ENCODE results near the gene CMSS1. TPM values are rescaled to one million over a fixed set of nuclear protein-coding genes. Genes with fewer than 3 reads are reported as not detected.
A peak's percentile ranks its signal among the peaks of the same experiment; 100 is the strongest.

Gene CMSS1
- total RNA-seq, 5 donors from 2014 or later (not counting 1 experiment from before 2014, with no cell fraction given) = 16.2 to 22.0 (median 18.3) TPM

DNA sequence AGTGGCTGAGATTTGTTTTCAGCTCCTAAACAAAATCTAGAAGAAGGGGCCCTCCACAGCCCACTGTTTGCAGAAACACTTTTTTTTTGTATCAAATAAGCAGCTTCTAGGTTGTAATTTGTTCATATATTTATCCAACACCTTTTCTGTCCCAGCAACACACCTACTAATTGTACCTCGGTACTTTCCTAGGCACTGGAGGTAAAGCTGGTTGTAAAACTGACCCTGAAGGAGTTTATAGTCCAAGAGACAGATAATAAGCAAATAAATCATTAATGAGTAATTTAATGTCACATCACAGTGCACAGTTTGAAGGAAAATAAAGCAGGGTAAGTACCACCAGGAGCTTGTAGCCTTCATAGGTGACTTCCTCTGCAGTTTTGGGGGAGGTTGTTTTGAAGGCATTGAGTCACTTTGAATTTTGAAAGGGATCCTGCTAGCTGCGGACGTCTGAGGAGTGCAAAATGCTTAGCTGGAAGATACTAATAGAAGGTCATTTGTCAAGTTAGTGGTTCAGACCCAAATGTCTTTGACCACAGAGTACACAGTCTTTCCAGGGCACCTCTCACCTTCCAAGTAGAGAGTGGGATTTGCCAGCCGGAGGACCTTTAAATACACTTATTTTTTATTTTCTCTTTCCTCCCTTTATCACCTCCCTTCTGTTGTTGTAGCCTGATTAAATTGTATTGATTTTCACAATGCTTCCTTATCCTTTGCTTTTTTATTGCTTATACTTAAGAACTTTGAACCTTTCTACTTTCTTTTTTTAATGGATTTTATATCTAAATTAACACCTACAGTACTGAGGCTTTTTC is 53.8 kb downstream of the CMSS1 start:
- no peaks in the 10 kb centered on the region for H3K36me3 ChIP-seq (ENCODE audit: control insufficient read depth in 2 of 2, extremely low read depth in 1 of 2, insufficient read depth in 1 of 2, low read length in 1 of 2)
- no peaks in the 10 kb centered on the region for H3K27me3 Mint-ChIP-seq
- DNase-seq (no peak), ATAC-seq (replicated peaks in 1 of 4) (no peak)
- no peaks in the 10 kb centered on the region for H3K9me3 Mint-ChIP-seq
- peaks cover 7 to 20% of the 10 kb centered on the region in 2 experiments for H3K4me1 ChIP-seq (ENCODE audit: control insufficient read depth in 1 of 2, extremely low read depth in 1 of 2, insufficient read depth in 2 of 2, low read length in 2 of 2)
- H3K36me3 Mint-ChIP-seq = peaks cover 4% of the 10 kb centered on the region
- peaks cover 0 to 2% of the 10 kb centered on the region in 2 experiments for H3K27me3 ChIP-seq (replicated peaks in 1 of 2; ENCODE audit: control insufficient read depth in 2 of 2, extremely low read depth in 1 of 2, insufficient read depth in 2 of 2, low read length in 1 of 2)
- H3K4me1 Mint-ChIP-seq = peaks cover 26 to 37% (median 30%) of the 10 kb centered on the region in 3 donors
- no peak overlapping the region for H3K4me3 Mint-ChIP-seq
- H3K27ac Mint-ChIP-seq = no peak overlapping the region
- no peak overlapping the region for H3K4me3 ChIP-seq (ENCODE audit: control insufficient read depth in 1 of 2, extremely low read depth in 1 of 2, low read length in 1 of 2)
- no CpG with 5 or more reads among the region's 4 CpGs for WGBS (ENCODE audit: insufficient coverage)
- CTCF ChIA-PET = interaction anchor here in 1 of 2 donors (0.6 to 1.1 kb wide), 2 partner anchors 28 to 43 kb away, joined by 4 read pairs; no protein-coding TSS in a partner anchor
- no peak overlapping the region for H3K27ac ChIP-seq (ENCODE audit: low read length)
- no peaks in the 10 kb centered on the region for H3K9me3 ChIP-seq
- POLR2A ChIA-PET = interaction anchor here in 1 of 2 donors (0.5 to 0.6 kb wide), 3 partner anchors 22 to 38 kb away, joined by 3 to 6 read pairs (median 4); no protein-coding TSS in a partner anchor

DNA sequence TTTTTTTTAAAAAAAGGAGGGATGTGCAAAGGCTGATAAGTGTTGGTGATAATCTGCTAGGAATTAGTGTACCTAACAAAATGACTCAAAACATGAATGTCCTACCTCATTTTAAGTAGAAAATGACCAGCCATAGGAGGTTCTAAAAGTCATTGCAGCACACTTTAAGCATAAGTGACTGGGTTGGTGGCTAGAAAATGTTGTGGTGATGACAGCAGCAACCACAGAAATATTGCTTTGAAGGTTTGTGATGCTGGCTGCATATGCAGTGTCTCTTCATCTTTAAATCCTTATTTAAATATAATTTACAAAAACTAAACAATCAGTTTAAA is 55.2 kb downstream of the CMSS1 start:
- H3K4me3 Mint-ChIP-seq = no peak overlapping the region

DNA sequence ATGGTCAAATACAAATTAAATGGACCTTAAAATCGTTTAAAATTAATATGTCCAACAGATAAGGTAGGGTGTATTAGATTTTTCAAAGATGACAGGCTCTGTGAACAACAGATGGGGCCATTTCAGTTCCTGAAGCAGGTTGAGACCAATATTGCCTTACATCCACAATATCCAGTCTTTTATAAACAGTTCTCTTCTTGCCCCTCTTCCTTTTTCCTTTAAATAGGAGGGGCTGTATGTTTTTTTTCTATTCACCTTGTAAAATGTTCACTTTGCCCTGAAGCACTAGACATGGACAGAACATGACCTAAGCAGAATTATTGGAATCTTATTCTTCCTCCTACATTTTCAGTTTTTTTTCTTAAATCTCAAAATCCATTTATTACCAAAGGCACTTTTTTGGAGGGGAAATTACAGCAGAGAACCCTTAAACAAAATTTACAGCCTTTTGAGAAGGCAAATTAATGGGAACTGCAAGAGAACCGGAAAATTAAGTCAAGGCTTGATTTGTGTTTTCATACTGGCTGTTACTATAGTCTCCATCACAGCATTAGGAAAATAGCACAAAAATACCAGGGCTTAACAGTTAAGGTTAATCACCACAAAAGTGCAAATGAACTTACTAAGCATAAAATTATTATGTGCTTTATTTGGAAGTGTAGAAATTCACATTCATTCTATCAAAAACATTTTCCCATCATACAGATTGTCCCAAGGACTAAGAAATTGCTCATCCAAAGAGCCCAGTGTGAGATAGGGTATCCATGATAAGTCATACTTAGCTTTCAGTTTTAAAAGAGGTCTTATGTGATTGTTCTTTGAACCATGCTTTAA is 55.8 kb downstream of the CMSS1 start:
- Mint-ChIP-seq H3K4me1 (peaks cover 11 to 23% (median 22%) of the 10 kb centered on the region in 3 donors), H3K27ac (no peak overlapping the region), H3K9me3 (no peaks in the 10 kb centered on the region), H3K36me3 (peaks cover 4% of the 10 kb centered on the region), H3K4me3 (no peak overlapping the region), H3K27me3 (no peaks in the 10 kb centered on the region)
- POLR2A ChIA-PET = no interaction called here
- H3K27me3 ChIP-seq (replicated peaks in 1 of 2; ENCODE audit: control insufficient read depth in 2 of 2, extremely low read depth in 1 of 2, insufficient read depth in 2 of 2, low read length in 1 of 2) = peaks cover 0 to 2% of the 10 kb centered on the region in 2 experiments
- DNase-seq = no peak
- no CpG with 5 or more reads among the region's 2 CpGs for WGBS (ENCODE audit: insufficient coverage)
- no peaks in the 10 kb centered on the region for H3K36me3 ChIP-seq (ENCODE audit: control insufficient read depth in 2 of 2, extremely low read depth in 1 of 2, insufficient read depth in 1 of 2, low read length in 1 of 2)
- CTCF ChIA-PET = no interaction called here
- peaks cover 7 to 12% of the 10 kb centered on the region in 2 experiments for H3K4me1 ChIP-seq (ENCODE audit: control insufficient read depth in 1 of 2, extremely low read depth in 1 of 2, insufficient read depth in 2 of 2, low read length in 2 of 2)
- no peak overlapping the region for H3K4me3 ChIP-seq (ENCODE audit: control insufficient read depth in 1 of 2, extremely low read depth in 1 of 2, low read length in 1 of 2)
- no peak overlapping the region for H3K27ac ChIP-seq (ENCODE audit: low read length)
- no peaks in the 10 kb centered on the region for H3K9me3 ChIP-seq
- no peak for ATAC-seq (replicated peaks in 1 of 4)

More for the DNA sequence above, 55.2 kb downstream of the CMSS1 start:
- no peak for ATAC-seq (replicated peaks in 1 of 4)
- Mint-ChIP-seq H3K36me3 (peaks cover 4% of the 10 kb centered on the region), H3K27me3 (no peaks in the 10 kb centered on the region), H3K9me3 (no peaks in the 10 kb centered on the region), H3K4me1 (peaks cover 15 to 27% (median 26%) of the 10 kb centered on the region in 3 donors), H3K27ac (no peak overlapping the region)
- ChIA-PET POLR2A (no interaction called here), CTCF (no interaction called here)
- Histone ChIP-seq H3K4me3 (ENCODE audit: control insufficient read depth in 1 of 2, extremely low read depth in 1 of 2, low read length in 1 of 2) (no peak overlapping the region), H3K9me3 (no peaks in the 10 kb centered on the region), H3K27ac (ENCODE audit: low read length) (no peak overlapping the region), H3K27me3 (replicated peaks in 1 of 2; ENCODE audit: control insufficient read depth in 2 of 2, extremely low read depth in 1 of 2, insufficient read depth in 2 of 2, low read length in 1 of 2) (peaks cover 0 to 2% of the 10 kb centered on the region in 2 experiments), H3K4me1 (ENCODE audit: control insufficient read depth in 1 of 2, extremely low read depth in 1 of 2, insufficient read depth in 2 of 2, low read length in 2 of 2) (peaks cover 7 to 12% of the 10 kb centered on the region in 2 experiments), H3K36me3 (ENCODE audit: control insufficient read depth in 2 of 2, extremely low read depth in 1 of 2, insufficient read depth in 1 of 2, low read length in 1 of 2) (no peaks in the 10 kb centered on the region)
- DNase-seq = no peak

DNA sequence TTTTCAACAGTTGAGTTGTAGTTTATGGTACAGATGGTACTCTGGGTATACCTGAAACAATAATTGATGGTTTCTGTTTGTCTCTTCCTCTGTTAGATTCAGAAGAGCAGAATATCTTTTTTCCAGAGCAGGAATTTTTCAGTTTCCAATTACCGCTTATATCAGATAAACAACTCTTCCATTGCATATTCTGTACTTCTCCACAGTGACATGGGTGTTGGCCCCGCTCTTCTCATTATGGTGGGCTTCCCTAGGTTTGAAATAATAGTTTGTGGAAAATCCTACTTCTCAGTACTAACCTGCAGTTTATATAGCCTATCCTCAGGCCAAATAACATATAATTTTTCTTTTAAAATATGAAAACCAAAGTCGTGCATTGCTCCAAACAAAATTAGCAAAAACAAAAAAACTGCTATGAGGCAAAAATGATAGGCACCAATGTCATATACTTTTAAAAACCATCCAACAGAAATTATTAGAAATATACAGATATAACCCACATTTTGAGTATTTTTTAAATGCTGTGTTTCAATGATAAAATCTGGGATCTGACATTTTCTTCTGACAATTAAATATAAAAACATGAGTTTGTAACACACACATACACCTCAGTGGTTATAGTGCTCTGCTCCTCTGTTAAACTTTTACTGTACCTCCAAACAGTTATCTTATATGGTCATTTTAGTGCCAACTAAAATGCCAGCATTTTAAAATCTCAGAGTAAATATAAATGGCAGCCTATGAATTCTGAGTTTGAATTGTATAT is 56.8 kb downstream of the CMSS1 start:
- ATAC-seq (replicated peaks in 1 of 4) = no peak
- Mint-ChIP-seq H3K9me3 (no peaks in the 10 kb centered on the region), H3K4me1 (peaks cover 11 to 23% (median 22%) of the 10 kb centered on the region in 3 donors), H3K27ac (no peak overlapping the region), H3K36me3 (peaks cover 4% of the 10 kb centered on the region), H3K4me3 (no peak overlapping the region), H3K27me3 (no peaks in the 10 kb centered on the region)
- H3K4me1 ChIP-seq (ENCODE audit: control insufficient read depth in 1 of 2, extremely low read depth in 1 of 2, insufficient read depth in 2 of 2, low read length in 2 of 2) = peaks cover 7 to 12% of the 10 kb centered on the region in 2 experiments
- no peaks in the 10 kb centered on the region for H3K36me3 ChIP-seq (ENCODE audit: control insufficient read depth in 2 of 2, extremely low read depth in 1 of 2, insufficient read depth in 1 of 2, low read length in 1 of 2)
- no peak for DNase-seq
- H3K4me3 ChIP-seq (ENCODE audit: control insufficient read depth in 1 of 2, extremely low read depth in 1 of 2, low read length in 1 of 2) = no peak overlapping the region
- no peaks in the 10 kb centered on the region for H3K9me3 ChIP-seq
- ChIA-PET CTCF (interaction anchor here in 1 of 2 donors (1.1 kb wide), 1 partner anchor 57 kb away, joined by 4 read pairs; the partner anchor contains the start of gene CMSS1), POLR2A (interaction anchor here (1.0 to 1.1 kb wide), 2 partner anchors 57 to 69 kb away, joined by 3 to 4 read pairs; partner anchors contain the start of gene CMSS1 (in 1 of the 2))
- H3K27me3 ChIP-seq (replicated peaks in 1 of 2; ENCODE audit: control insufficient read depth in 2 of 2, extremely low read depth in 1 of 2, insufficient read depth in 2 of 2, low read length in 1 of 2) = peaks cover 0 to 2% of the 10 kb centered on the region in 2 experiments
- H3K27ac ChIP-seq (ENCODE audit: low read length) = no peak overlapping the region
- WGBS (ENCODE audit: insufficient coverage) = no CpG with 5 or more reads among the region's 3 CpGs

DNA sequence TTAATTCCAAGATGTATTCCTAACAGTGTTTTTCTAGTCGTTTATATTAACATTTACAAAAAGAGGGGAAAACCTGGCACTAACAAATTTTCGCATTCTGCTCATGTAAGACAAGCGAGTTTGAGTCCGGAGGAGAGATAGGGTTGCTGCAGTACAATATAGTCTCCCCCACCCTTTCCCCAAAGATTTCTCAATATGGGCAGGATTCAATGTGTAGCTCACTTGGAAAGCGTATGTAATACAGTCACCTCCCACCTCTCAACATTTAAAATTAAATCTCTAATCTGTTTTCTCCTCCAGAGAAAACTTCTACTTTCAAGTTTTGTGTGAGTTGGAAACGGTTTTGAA is 57.9 kb downstream of the CMSS1 start:
- peak overlapping the region; percentile 74 to 79 (median 78) for H3K4me3 Mint-ChIP-seq

More for the DNA sequence above, 57.9 kb downstream of the CMSS1 start:
- H3K4me3 ChIP-seq (ENCODE audit: control insufficient read depth in 1 of 2, extremely low read depth in 1 of 2, low read length in 1 of 2) = peak overlapping the region; percentile 55 to 88
- ChIA-PET POLR2A (interaction anchor here (0.5 to 1.1 kb wide), 4 partner anchors 47 to 1879 kb away, joined by 3 to 4 read pairs (median 3); partner anchors contain the start of gene CMSS1 (in 1 of the 2)), CTCF (interaction anchor here (0.5 to 1.1 kb wide), 4 partner anchors 32 to 474 kb away, joined by 3 to 6 read pairs (median 4); partner anchors contain the start of gene CMSS1 (in 1 of the 2))
- WGBS (ENCODE audit: insufficient coverage) = 0% methylated on average over 1 of the region's 6 CpGs
- H3K4me1 ChIP-seq (ENCODE audit: control insufficient read depth in 1 of 2, extremely low read depth in 1 of 2, insufficient read depth in 2 of 2, low read length in 2 of 2) = peaks cover 7 to 12% of the 10 kb centered on the region in 2 experiments
- Mint-ChIP-seq H3K36me3 (no peaks in the 10 kb centered on the region), H3K4me1 (peaks cover 11 to 23% (median 22%) of the 10 kb centered on the region in 3 donors), H3K27me3 (no peaks in the 10 kb centered on the region), H3K27ac (no peak overlapping the region), H3K9me3 (no peaks in the 10 kb centered on the region)
- H3K9me3 ChIP-seq = no peaks in the 10 kb centered on the region
- no peak overlapping the region for H3K27ac ChIP-seq (ENCODE audit: low read length)
- peaks cover 0 to 2% of the 10 kb centered on the region in 2 experiments for H3K27me3 ChIP-seq (replicated peaks in 1 of 2; ENCODE audit: control insufficient read depth in 2 of 2, extremely low read depth in 1 of 2, insufficient read depth in 2 of 2, low read length in 1 of 2)
- peak in 1 of 35 experiments; percentile 16 for DNase-seq
- peak in 3 of 4 experiments; percentile 29 to 40 (median 31) for ATAC-seq (replicated peaks in 1 of 4)
- no peaks in the 10 kb centered on the region for H3K36me3 ChIP-seq (ENCODE audit: control insufficient read depth in 2 of 2, extremely low read depth in 1 of 2, insufficient read depth in 1 of 2, low read length in 1 of 2)
